IMR-90 (cell line): ENCODE results near the gene SRSF10. TPM values are rescaled to one million over a fixed set of nuclear protein-coding genes. Genes with fewer than 3 reads are reported as not detected.

Experiments
- ATAC-seq: fragments of 200-7000 bp; cut with Tn5 transposase; 2 replicates; pipeline ENCODE4 v1.9.1; 2020; ENCODE audit warnings: low read depth, mild to moderate bottlenecking, moderate library complexity
- Bru-seq: library from RNA; stranded (reverse); fragments of 400-500 nt; gene quantifications from one replicate; lab custom pipeline; 2021; lab: Mats Ljungman, UMichigan
- BruChase-seq, 2 experiments: library from RNA; stranded (reverse); fragments of 400-500 nt; gene quantifications; one replicate each; lab custom pipeline; 2021; lab: Mats Ljungman, UMichigan
- BruUV-seq: library from RNA; stranded (reverse); fragments of 400-500 nt; replicated peaks from 2 replicates; lab custom pipeline; 2021; lab: Mats Ljungman, UMichigan
- CTCF ChIA-PET: fragments of 300-600 bp; formaldehyde crosslinking; extraction: SDS; loops from one replicate; lab custom pipeline; 2021; ENCODE audit warnings: antibody characterized with exemption; lab: Yijun Ruan, JAX
- POLR2A ChIA-PET: fragments of 300-600 bp; sonication (Branson Sonifier 250); formaldehyde crosslinking; loops from one replicate; lab custom pipeline; 2022; ENCODE audit warnings: antibody characterized with exemption; ENCODE audit not compliant: unreplicated experiment; lab: Charles Lee
- DNase-seq: peaks from one replicate; pipeline ENCODE4 v3.0.0; 2013
- H2AFZ ChIP-seq: replicated peaks from 2 replicates; pipeline ENCODE3; 2013; ENCODE audit warnings: low read length, mild to moderate bottlenecking; ENCODE audit not compliant: poor library complexity
- H2AK5ac ChIP-seq: 2 replicates; pipeline ENCODE4 v1.6.1; 2013; ENCODE audit warnings: low read depth, low read length, inconsistent platforms
- H2AK9ac ChIP-seq: replicated peaks from 2 replicates; pipeline ENCODE3; 2013; ENCODE audit warnings: mild to moderate bottlenecking, low read depth, low read length, moderate library complexity; ENCODE audit not compliant: poor library complexity
- H2BK120ac ChIP-seq: 2 replicates; pipeline ENCODE4 v1.6.1; 2013; ENCODE audit warnings: low read depth, low read length, inconsistent platforms
- H2BK15ac ChIP-seq: 3 replicates; pipeline ENCODE4 v1.6.1; 2013; ENCODE audit warnings: low read depth, low read length, inconsistent platforms
- H2BK20ac ChIP-seq: 2 replicates; pipeline ENCODE4 v1.6.1; 2013; ENCODE audit warnings: low read depth, mild to moderate bottlenecking, inconsistent platforms, low read length, moderate library complexity
- H2BK5ac ChIP-seq: 2 replicates; pipeline ENCODE4 v1.6.1; 2013; ENCODE audit warnings: mild to moderate bottlenecking, low read depth, low read length, inconsistent platforms; ENCODE audit not compliant: poor library complexity, severe bottlenecking
- H3K14ac ChIP-seq: replicated peaks from 2 replicates; pipeline ENCODE4 v1.6.1; 2013; ENCODE audit warnings: low read depth, low read length, inconsistent platforms
- H3K18ac ChIP-seq: 2 replicates; pipeline ENCODE4 v1.6.1; 2013; ENCODE audit warnings: low read depth, low read length, control low read depth
- H3K23ac ChIP-seq: 2 replicates; pipeline ENCODE4 v1.6.1; 2013; ENCODE audit warnings: low read depth, low read length, inconsistent platforms
- H3K27ac ChIP-seq: 2 replicates; pipeline ENCODE4 v1.5.1; 2013; ENCODE audit warnings: mild to moderate bottlenecking, control low read depth, low read length; ENCODE audit not compliant: insufficient read depth
- H3K27me3 ChIP-seq: 2 replicates; pipeline ENCODE4 v1.6.1; 2013; ENCODE audit warnings: low read length; ENCODE audit not compliant: control insufficient read depth, insufficient read depth
- H3K36me3 ChIP-seq: 2 replicates; pipeline ENCODE4 v1.6.1; 2013; ENCODE audit warnings: low read length, mixed read lengths; ENCODE audit not compliant: control insufficient read depth, insufficient read depth
- H3K4ac ChIP-seq: 2 replicates; pipeline ENCODE4 v1.6.1; 2013; ENCODE audit warnings: low read depth, low read length, inconsistent platforms
- H3K4me1 ChIP-seq: 2 replicates; pipeline ENCODE4 v1.6.1; 2013; ENCODE audit warnings: low read length, mixed read lengths; ENCODE audit not compliant: control insufficient read depth, insufficient read depth
- H3K4me2 ChIP-seq: 2 replicates; pipeline ENCODE4 v1.6.1; 2013; ENCODE audit warnings: low read depth, mild to moderate bottlenecking, control low read depth, low read length, moderate library complexity
- H3K4me3 ChIP-seq: 2 replicates; pipeline ENCODE4 v1.5.1; 2013; ENCODE audit warnings: low read depth, mild to moderate bottlenecking, control low read depth, low read length, moderate library complexity; ENCODE audit not compliant: insufficient read depth
- H3K56ac ChIP-seq: 2 replicates; pipeline ENCODE4 v1.6.1; 2013; ENCODE audit warnings: low read length, inconsistent platforms; ENCODE audit not compliant: insufficient read depth; ENCODE audit errors: extremely low read depth
- H3K79me1 ChIP-seq, 2 experiments: 2 replicates each; pipeline ENCODE4 v1.6.1; 2013; ENCODE audit warnings: low read length in 2 of 2, inconsistent platforms in 1 of 2, low read depth in 1 of 2
- H3K9ac ChIP-seq: 2 replicates; pipeline ENCODE4 v1.6.1; 2013; ENCODE audit warnings: low read depth, low read length, control low read depth
- H3K9me1 ChIP-seq: 2 replicates; pipeline ENCODE4 v1.6.1; 2013; ENCODE audit warnings: low read length, inconsistent platforms; ENCODE audit not compliant: insufficient read depth
- H3K9me3 ChIP-seq: 2 replicates; pipeline ENCODE4 v1.6.1; 2013; ENCODE audit warnings: low read length; ENCODE audit not compliant: control insufficient read depth, insufficient read depth
- H4K20me1 ChIP-seq: 2 replicates; pipeline ENCODE4 v1.6.1; 2013; ENCODE audit warnings: low read length, inconsistent platforms; ENCODE audit not compliant: insufficient read depth
- H4K5ac ChIP-seq: 2 replicates; pipeline ENCODE4 v1.6.1; 2013; ENCODE audit warnings: mild to moderate bottlenecking, low read depth, low read length, control low read depth
- H4K8ac ChIP-seq, 2 experiments: 2 replicates each; pipeline ENCODE4 v1.6.1; 2013; ENCODE audit warnings: low read depth in 2 of 2, low read length in 2 of 2, control low read depth in 1 of 2, inconsistent platforms in 1 of 2
- H4K91ac ChIP-seq: 2 replicates; pipeline ENCODE4 v1.6.1; 2013; ENCODE audit warnings: low read depth, low read length, inconsistent platforms; ENCODE audit not compliant: insufficient read depth
- CEBPB ChIP-seq: IDR thresholded peaks from 2 replicates; pipeline ENCODE4 v1.6.1; 2012; ENCODE audit warnings: low read depth, low read length, improper control_type of control experiment
- CTCF ChIP-seq: conservative IDR thresholded peaks from 2 replicates; pipeline ENCODE4 v1.5.1; 2012; ENCODE audit warnings: mild to moderate bottlenecking, low read depth, low read length, improper control_type of control experiment
- FOS ChIP-seq: fragments of 150-350 bp; IDR thresholded peaks from 2 replicates; pipeline ENCODE4 v1.6.1; 2016; ENCODE audit warnings: low read depth, low read length
- MAFK ChIP-seq: IDR thresholded peaks from 2 replicates; pipeline ENCODE4 v1.6.1; 2012; ENCODE audit warnings: low read depth, low read length, improper control_type of control experiment
- MAZ ChIP-seq: IDR thresholded peaks from 2 replicates; pipeline ENCODE4 v1.6.1; 2012; ENCODE audit warnings: low read depth, mild to moderate bottlenecking, low read length, improper control_type of control experiment, moderate library complexity, borderline replicate concordance
- MXI1 ChIP-seq: IDR thresholded peaks from 2 replicates; pipeline ENCODE4 v1.6.1; 2012; ENCODE audit warnings: low read depth, mild to moderate bottlenecking, low read length, moderate library complexity, borderline replicate concordance
- NFE2L2 ChIP-seq: fragments of 150-350 bp; IDR thresholded peaks from 2 replicates; pipeline ENCODE4 v1.6.1; 2016; ENCODE audit warnings: low read depth, mild to moderate bottlenecking, low read length
- POLR2A ChIP-seq: IDR thresholded peaks from 2 replicates; pipeline ENCODE4 v1.6.1; 2012; ENCODE audit warnings: mild to moderate bottlenecking, low read depth, low read length
- RAD21 ChIP-seq: IDR thresholded peaks from 2 replicates; pipeline ENCODE4 v1.6.1; 2012; ENCODE audit warnings: low read length, improper control_type of control experiment
- RFX5 ChIP-seq: IDR thresholded peaks from 2 replicates; pipeline ENCODE4 v1.8.0; 2012; ENCODE audit warnings: low read depth, mild to moderate bottlenecking, low read length, moderate library complexity
- WGBS, 2 experiments: methylation state at CpG; one replicate each; pipeline versions ENCODE4 v1.1.5 to v1.1.7; 2013; ENCODE audit warnings: missing lambda C conversion rate in 2 of 2; ENCODE audit not compliant: insufficient read length in 1 of 2; ENCODE audit errors: extremely low coverage in 2 of 2; 5-methylcytosine and 5-hydroxymethylcytosine counted together
- dilution Hi-C: fragments of 300-500 bp; cut with HindIII; formaldehyde crosslinking; loops from one replicate; pipeline ENCODE4 v1.14.3; 2018; ENCODE audit warnings: low sequenced_read_pairs; ENCODE audit not compliant: unreplicated experiment
- in situ Hi-C: fragments of 300-500 bp; cut with MboI; formaldehyde crosslinking; loops from 3 replicates; pipeline ENCODE4 v1.14.3; 2019; ENCODE audit warnings: low sequenced_read_pairs, inconsistent platforms, mixed read lengths
- intact Hi-C: fragments of 100-400 bp; cut with micrococcal nuclease; formaldehyde crosslinking; loops from 2 replicates; pipeline ENCODE4 v1.10.0; 2022
- long read RNA-seq: library from polyadenylated mRNA; unstranded; transcript quantifications from one replicate; pipeline ENCODE4 v2.0.0, GENCODE V29; 2021; ENCODE audit not compliant: unreplicated experiment
- polyA plus RNA-seq, 3 experiments: library from polyadenylated mRNA; depleted of rRNA; stranded (reverse); fragments of >200 nt; gene quantifications; 2 replicates each; pipeline ENCODE4 v1.2.3, GENCODE V29; 2012; ENCODE audit warnings: low replicate concordance in 1 of 3
- total RNA-seq: library from RNA; depleted of rRNA; stranded (reverse); fragments of >200 nt; gene quantifications from 2 replicates; pipeline ENCODE4 v1.2.3, GENCODE V29; 2012; rRNA removed
- TF ChIP-seq, protein P1 (sequence below): fragments of 150-350 bp; IDR thresholded peaks from 2 replicates; pipeline ENCODE4 v1.6.1; 2017; ENCODE audit warnings: mild to moderate bottlenecking, antibody characterized with exemption, low read length, low read depth

Gene SRSF10
- total RNA-seq (110 and 189 TPM in 2 replicates), polyA plus RNA-seq (2012; rRNA removed) (76.2 and 90.1 TPM in 2 replicates), Bru-seq, nascent RNA (percentile 95 among the genes with signal in this experiment), BruChase-seq, experiment 1, labeled RNA remaining after a 6-hour chase (percentile 91 among the genes with signal in this experiment), BruChase-seq, experiment 2, labeled RNA remaining after a 2-hour chase (percentile 95 among the genes with signal in this experiment)
- 75.8 and 86.2 TPM in 2 replicates for polyA plus RNA-seq (2012; cell fraction: cytosol; rRNA removed)
- polyA plus RNA-seq (2012; cell fraction: nucleus; rRNA removed; ENCODE audit: low replicate concordance): 46.9 and 169 TPM in 2 replicates
- long read RNA-seq, partial matches to known transcripts: 2 of 20 reads
- long read RNA-seq, other reads (novel, unspliced or antisense): 15 of 20 reads

DNA sequence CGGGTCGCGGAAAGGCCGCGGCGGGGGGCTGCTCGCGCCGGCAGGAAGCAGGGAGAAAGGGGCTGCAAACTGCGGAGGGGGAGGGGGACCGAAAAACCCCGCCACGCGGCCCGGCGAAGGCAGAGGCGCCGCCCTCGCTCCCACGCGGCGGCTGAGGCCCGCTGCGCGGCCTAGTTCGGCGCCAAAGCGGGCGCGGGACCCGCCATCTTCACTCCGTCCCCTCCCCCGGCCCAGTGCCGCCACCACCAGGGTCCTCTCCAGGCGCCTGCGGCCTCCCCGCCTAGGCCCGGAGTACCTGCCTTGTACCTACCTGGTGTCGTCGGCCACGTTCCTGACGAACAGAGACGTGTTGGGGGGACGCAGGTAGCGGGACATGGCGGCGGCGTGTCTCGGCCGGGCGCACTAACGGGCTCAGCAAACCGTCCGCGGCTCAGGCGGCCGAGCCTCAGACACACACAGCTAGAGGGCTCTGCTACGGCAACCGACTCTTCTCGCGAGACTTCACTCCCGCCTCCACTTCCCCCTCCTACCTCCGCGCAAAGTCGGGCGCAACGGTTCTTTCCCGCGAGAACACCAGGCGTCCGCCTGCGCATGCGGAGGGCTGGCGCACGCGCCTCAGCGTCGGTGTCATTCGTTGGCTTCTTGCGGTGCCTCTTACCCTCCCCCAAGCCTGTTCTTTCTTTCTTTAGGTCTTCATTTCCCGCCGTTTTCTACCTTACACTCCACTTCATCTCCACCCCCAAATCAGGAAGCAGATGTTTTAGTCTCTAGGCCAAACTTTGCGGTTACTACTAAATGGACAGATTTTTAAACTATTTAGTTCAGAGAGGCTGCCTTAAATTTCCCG, at the start of gene SRSF10:
Gene SRSF10 (minus strand): TSS at position 447 of the 847 bp plus-strand sequence. CDS start 72 bp downstream, at position 375.
- Histone ChIP-seq H3K23ac (peak within 1 kb of the TSS; percentile 88), H4K20me1 (peaks cover 36% of the 10 kb centered on the region), H3K27me3 (no peaks in the 10 kb centered on the region), H3K79me1 (peaks cover 0 to 12% of the 10 kb centered on the region in 2 experiments; a peak in 1 of 4 replicates), H3K56ac (peak within 1 kb of the TSS; percentile 97), H3K14ac (peak within 1 kb of the TSS; percentile 99), H3K4me1 (peaks cover 7% of the 10 kb centered on the region), H3K36me3 (no peaks in the 10 kb centered on the region), H4K5ac (peak within 1 kb of the TSS; percentile 97), H2BK20ac (peak within 1 kb of the TSS; percentile 78; the same call in 1 of the 2 replicates), H2BK15ac (peak within 1 kb of the TSS; percentile 23; the same call in 1 of the 3 replicates), H4K91ac (peak within 1 kb of the TSS; percentile 95), H3K9me3 (no peaks in the 10 kb centered on the region), H3K9me1 (peaks cover 15% of the 10 kb centered on the region), H3K4me3 (peak within 1 kb of the TSS; percentile 86), H3K9ac (peak within 1 kb of the TSS; percentile 96), H2AFZ (peak within 1 kb of the TSS; percentile 96), H2AK5ac (peak within 1 kb of the TSS; percentile 93), H2BK5ac (peak within 1 kb of the TSS; percentile 95), H4K8ac (peak within 1 kb of the TSS; percentile 97 to 99), H2AK9ac (peak within 1 kb of the TSS; percentile 98), H3K4ac (peak within 1 kb of the TSS; percentile 98), H3K18ac (peak within 1 kb of the TSS; percentile 78), H3K27ac (peak within 1 kb of the TSS; percentile 98), H3K4me2 (peak within 1 kb of the TSS; percentile 99), H2BK120ac (peak within 1 kb of the TSS; percentile 82)
- DNase-seq: peak; percentile 99
- no peak for TF ChIP-seq RFX5
- no peak for TF ChIP-seq CEBPB
- TF ChIP-seq, protein P1, sequence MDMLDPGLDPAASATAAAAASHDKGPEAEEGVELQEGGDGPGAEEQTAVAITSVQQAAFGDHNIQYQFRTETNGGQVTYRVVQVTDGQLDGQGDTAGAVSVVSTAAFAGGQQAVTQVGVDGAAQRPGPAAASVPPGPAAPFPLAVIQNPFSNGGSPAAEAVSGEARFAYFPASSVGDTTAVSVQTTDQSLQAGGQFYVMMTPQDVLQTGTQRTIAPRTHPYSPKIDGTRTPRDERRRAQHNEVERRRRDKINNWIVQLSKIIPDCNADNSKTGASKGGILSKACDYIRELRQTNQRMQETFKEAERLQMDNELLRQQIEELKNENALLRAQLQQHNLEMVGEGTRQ: peak; percentile 30; the same call in 1 of the 2 replicates
- TF ChIP-seq RAD21: 0 out of 2 replicates have a peak, but pooled peaks have one; percentile 15
- TF ChIP-seq FOS: no peak
- TF ChIP-seq MAFK: no peak
- peak; percentile 74; the same call in 1 of the 2 replicates for TF ChIP-seq MAZ
- TF ChIP-seq CTCF: peak; percentile 46
- TF ChIP-seq NFE2L2: no peak
- TF ChIP-seq MXI1: peak; percentile 76; the same call in 1 of the 2 replicates
- TF ChIP-seq POLR2A: peak; percentile 98
- BruUV-seq: no TSS peak
- dilution Hi-C loops: no loop called here
- ATAC-seq: peak; percentile 99
- intact Hi-C loops: loop anchor here (1.0 to 2.0 kb wide), 2 partner anchors 39 to 48 kb away; no protein-coding TSS in a partner anchor
- 0% methylated on average over 62 of the region's 84 CpGs; no CpG with 5 or more reads in 1 of the 2 experiments for WGBS, 2 experiments
- CTCF ChIA-PET: no interaction called here
- POLR2A ChIA-PET: interaction anchor here (1.0 kb wide), 1 partner anchor 20 kb away, joined by 4 read pairs; the partner anchor contains the start of gene PNRC2
- in situ Hi-C loops: loop anchor here (5.0 kb wide), 1 partner anchor 42 kb away; no protein-coding TSS in a partner anchor
